GM03348 (cell line): Measurements from ENCODE around the gene CDK17.
"Not testable (repeated sequence)": the region's sequence is repeated elsewhere in the genome, so short reads cannot be mapped to it uniquely, and the experiment has no call there.

Experiments used
- DNase-seq: peaks from one replicate; pipeline ENCODE4 v3.0.0; 2012; ENCODE audit warnings: low spot score

Gene CDK17

DNA sequence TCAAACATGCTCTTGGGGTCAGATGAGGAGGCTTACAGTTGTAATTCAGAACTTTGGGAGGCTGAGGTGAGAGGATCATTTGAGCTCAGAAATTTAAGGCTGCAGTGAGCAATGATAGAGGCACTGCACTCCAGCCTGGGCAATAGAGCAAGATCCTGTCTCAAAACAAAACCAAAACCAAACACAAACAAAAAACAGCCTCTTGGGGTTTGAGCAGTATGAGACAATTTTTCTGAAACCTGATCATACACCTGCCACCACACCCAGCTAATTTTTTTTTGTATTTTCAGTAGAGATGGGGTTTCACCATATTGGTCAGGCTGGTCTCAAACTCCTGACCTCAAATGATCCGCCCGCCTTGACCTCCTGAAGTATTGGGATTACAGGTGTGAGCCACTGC lies 17.4 kb upstream of the CDK17 start:
- not testable (repeated sequence) for DNase-seq

GRCh38 chr12:96416033-96416799 lies 16.0 kb upstream of the CDK17 start:
- peak; percentile 19 for DNase-seq

GRCh38 chr12:96414637-96415036 lies 14.4 kb upstream of the CDK17 start:
- no peak for DNase-seq

DNA sequence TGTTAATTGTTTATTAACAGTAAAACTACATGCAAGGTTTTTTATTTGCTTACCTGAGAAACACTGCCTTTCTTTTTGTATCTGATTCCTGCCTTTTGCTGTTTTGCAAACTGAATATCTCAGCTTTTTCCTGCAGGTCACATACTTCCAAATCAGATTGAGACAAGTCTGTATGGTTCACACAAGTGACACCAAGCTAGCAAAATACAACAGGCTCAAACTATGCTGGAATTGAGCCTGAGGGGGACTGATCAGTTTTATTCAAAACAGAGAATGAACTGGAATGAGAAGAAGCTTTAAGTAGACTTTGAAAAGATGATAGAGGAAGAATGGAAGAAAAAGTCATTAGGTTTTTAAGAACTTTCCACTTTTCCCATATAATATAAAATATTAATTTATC lies 12.2 kb upstream of the CDK17 start:
- no peak for DNase-seq

- no peak for DNase-seq
These were observed 9.5 kb upstream of the CDK17 start for GRCh38 chr12:96409731-96410130.

DNA sequence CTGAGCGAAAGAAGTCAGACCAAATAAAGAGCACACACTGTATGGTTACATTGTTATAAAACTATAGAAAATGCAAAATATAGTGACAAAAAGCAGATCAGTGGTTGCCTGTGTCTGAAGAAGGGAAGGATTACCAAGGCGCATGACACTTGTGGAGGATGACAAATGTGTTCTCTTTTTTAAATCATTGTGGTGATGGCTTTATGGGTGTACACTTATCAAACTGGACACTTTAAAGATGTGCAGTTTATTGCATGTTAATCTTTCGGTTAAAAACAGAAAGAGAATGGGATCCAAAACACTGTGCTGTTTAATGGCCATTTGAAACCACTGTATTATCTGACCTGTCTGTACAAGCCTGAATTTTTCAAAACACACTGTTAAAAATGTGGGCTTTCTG lies 8.8 kb upstream of the CDK17 start:
- DNase-seq = no peak

GRCh38 chr12:96407429-96408097 lies 7.3 kb upstream of the CDK17 start:
- not testable (repeated sequence) for DNase-seq

DNA sequence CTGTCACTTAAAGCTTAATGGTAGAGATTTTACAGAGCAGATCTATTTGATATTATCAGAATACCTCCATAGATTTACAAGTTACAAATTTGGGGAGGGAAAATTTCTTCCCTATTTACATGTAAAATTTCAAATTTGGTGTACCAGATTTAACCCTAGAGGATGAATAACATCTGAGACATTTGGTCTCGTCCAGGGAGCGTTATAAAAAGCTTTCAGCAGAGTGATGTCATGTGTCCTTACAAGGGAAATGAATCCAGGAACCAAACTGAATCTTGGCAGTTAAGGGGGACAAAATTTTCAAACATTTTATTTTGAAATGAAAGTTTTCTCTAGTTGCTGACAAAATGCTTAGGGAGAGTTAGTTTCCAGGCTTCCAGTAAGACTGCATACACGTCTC lies 4.5 kb upstream of the CDK17 start:
- DNase-seq = no peak

GRCh38 chr12:96403870-96404269 lies 3.6 kb upstream of the CDK17 start:
- no peak for DNase-seq

- not testable (repeated sequence) for DNase-seq
These were observed 2.3 kb upstream of the CDK17 start for GRCh38 chr12:96402522-96402921.

- DNase-seq = no peak
These were observed 1.8 kb upstream of the CDK17 start for GRCh38 chr12:96402061-96402460.

- DNase-seq = peak; percentile 78
These were observed 1.0 kb upstream of the CDK17 start for GRCh38 chr12:96401076-96401871.

DNA sequence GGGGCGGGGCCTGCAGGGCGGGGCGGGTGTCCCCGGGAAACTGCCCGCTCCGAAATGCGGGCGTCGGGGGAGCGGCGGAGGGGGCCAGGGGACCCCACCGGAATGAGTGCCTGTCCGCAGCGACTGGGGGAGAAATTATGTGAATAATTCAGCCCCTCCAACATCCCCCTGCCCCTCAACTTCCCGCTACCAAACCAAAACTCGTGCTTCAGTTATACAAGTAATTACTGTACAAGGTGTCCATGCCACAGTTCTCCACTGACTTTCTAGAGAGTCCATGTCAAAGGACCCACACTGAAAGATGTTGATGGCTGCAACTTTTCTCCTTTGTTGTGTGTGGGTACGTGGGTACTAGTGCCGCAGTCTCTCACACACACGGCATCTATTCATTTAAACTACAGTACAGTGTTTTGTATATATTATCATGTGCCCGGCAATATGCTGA lies 414 bp upstream of the CDK17 start:
- DNase-seq = no peak

DNA sequence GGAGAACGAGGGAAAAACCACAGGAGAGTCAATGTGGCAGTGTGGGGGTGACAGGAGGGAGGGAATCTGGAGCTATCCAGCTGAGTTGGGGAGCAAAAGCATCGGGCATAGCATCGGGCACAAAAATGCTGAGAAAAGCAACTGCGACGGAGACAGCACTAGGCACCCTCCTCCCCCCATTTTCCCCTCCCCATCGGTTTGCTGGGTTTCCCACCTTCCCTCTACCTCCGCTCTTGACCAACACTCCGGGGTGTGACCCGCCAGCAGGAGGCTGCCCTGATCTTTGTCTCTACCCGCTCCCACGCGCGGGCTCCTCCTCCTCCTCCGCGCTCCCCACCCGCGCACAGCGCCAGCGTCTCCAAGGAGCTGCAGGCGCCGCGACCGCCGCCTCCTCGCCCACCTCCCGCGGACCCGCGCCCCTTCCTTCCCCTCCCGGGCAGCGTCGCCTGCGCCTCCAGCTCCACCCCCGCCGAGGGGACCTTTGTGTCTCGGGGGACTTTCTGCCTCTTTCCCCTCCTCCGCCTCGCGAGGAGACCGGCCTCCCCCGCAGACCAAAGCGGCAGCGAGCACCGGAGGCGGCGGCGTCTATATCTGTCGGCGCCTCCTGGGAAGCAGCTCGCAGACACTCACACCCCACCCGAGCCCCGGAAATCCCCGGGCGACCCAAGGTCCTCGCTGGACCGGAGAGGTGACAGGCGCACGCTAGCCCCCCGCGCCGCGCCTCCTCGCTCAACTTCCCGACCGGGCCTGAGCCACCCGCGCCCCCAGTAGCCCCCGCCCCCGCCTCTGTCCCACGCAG lies 920 bp downstream of the CDK17 start:
- DNase-seq = peak; percentile 79

- no peak for DNase-seq
These were observed 1.7 kb downstream of the CDK17 start for GRCh38 chr12:96398424-96399119.

DNA sequence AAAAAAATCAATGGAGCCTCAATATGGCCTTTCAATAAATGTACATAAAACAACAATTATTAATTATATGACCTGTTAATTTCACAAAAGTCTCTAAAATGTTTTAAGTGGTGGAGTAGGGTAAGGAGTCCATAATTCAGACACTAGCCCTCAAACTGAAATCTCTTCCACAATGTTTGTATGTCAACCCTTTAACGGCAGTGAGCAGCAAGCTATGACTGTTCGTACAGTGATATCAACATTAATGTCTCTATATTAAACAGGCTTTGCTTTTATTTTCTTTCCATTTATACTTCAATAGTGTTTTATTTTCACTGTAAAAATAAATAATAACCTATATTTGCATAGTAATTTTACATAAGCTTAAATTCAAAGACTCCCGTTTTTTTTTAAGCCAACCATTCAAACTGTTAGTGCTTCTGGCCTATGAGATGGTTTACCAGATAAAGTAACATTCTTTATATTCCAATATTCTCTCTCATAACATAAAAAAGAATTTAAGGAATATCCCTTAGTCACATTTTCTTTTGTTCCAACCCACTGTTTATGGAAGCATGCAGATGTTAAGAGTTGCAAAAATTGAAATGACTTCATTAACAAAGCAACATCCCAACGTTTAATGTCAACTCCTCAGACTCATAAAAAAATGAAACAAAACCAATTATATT lies 2.3 kb downstream of the CDK17 start:
- DNase-seq = peak; percentile 24

GRCh38 chr12:96396914-96397313 lies 3.3 kb downstream of the CDK17 start:
- DNase-seq = no peak

DNA sequence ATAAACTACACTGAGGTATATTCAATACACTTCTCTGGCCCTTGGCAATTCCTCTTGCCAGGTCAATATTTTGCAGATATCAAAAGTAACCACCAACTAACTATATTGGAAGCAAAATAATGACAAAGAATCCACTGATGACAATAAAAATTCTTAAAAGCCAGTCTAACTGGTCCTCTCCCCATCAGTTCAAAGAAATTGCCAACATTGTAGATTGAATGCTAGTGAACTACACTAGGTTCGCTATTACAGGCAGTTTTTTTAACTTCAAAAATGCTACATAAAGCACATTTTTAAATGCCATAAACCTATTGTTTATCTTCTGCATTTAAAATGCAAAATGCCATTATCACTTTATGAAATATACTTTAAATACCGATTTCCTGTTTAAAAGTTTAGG lies 4.0 kb downstream of the CDK17 start:
- no peak for DNase-seq

- DNase-seq = no peak
These were observed 5.0 kb downstream of the CDK17 start for GRCh38 chr12:96395236-96395635.

- DNase-seq = not testable (repeated sequence)
These were observed 7.0 kb downstream of the CDK17 start for GRCh38 chr12:96393229-96393628.

GRCh38 chr12:96392397-96392796 lies 7.8 kb downstream of the CDK17 start:
- DNase-seq = no peak
